Activated naive CD4-positive, alpha-beta T cell treated with anti-CD3 and anti-CD28 coated beads for 36 hours (primary cell): Measurements from ENCODE around the gene NXNL2. TPM values are rescaled to one million over a fixed set of nuclear protein-coding genes. Genes with fewer than 3 reads are reported as not detected.

ENCODE experiments used
- CTCF ChIA-PET: fragments of 350-600 bp; sonication (Branson Sonifier 250); formaldehyde crosslinking; loops from one replicate; lab custom pipeline; 2021; ENCODE audit warnings: antibody characterized with exemption; lab: Charles Lee
- DNase-seq: peaks from one replicate; pipeline ENCODE4 v3.0.0-alpha.2; 2020
- H3K27ac Mint-ChIP-seq: one replicate; pipeline ENCODE4 v1.8.0; 2021; ENCODE audit warnings: mild to moderate bottlenecking, mixed read lengths
- H3K27me3 Mint-ChIP-seq: one replicate; pipeline ENCODE4 v1.8.0; 2021; ENCODE audit warnings: low read depth, mixed read lengths
- H3K36me3 Mint-ChIP-seq: one replicate; pipeline ENCODE4 v1.8.0; 2021; ENCODE audit warnings: low read depth, mixed read lengths
- H3K4me1 Mint-ChIP-seq: one replicate; pipeline ENCODE4 v1.8.0; 2021; ENCODE audit warnings: low read depth, mixed read lengths
- H3K4me3 Mint-ChIP-seq: one replicate; pipeline ENCODE4 v1.8.0; 2021; ENCODE audit warnings: mild to moderate bottlenecking, moderate library complexity, mixed read lengths
- H3K9me3 Mint-ChIP-seq: one replicate; pipeline ENCODE4 v1.8.0; 2021; ENCODE audit warnings: mixed read lengths
- intact Hi-C: fragments of 100-400 bp; cut with micrococcal nuclease; formaldehyde crosslinking; loops from one replicate; pipeline ENCODE4 v1.15.1; 2023
- total RNA-seq, 2 experiments: library from RNA; stranded (reverse); gene quantifications; one replicate each; pipeline ENCODE4 v1.2.3, GENCODE V29; 2021

NXNL2 gene
- total RNA-seq, 2 experiments from 2014 or later: not detected

GRCh38 chr9:88514247-88514646, 20.7 kb upstream of the NXNL2 start:
- CTCF ChIA-PET: no interaction called here
- DNase-seq: no peak
- no peak overlapping the region for H3K27ac Mint-ChIP-seq
- intact Hi-C loops: no loop called here
- no peaks in the 10 kb centered on the region for H3K36me3 Mint-ChIP-seq
- H3K27me3 Mint-ChIP-seq: peaks cover 2% of the 10 kb centered on the region
- no peaks in the 10 kb centered on the region for H3K4me1 Mint-ChIP-seq
- H3K4me3 Mint-ChIP-seq: no peak overlapping the region
- no peaks in the 10 kb centered on the region for H3K9me3 Mint-ChIP-seq

GRCh38 chr9:88521308-88521707, 13.7 kb upstream of the NXNL2 start:
- H3K4me1 Mint-ChIP-seq: no peaks in the 10 kb centered on the region
- intact Hi-C loops: no loop called here
- no peak for DNase-seq
- no peak overlapping the region for H3K27ac Mint-ChIP-seq
- no peaks in the 10 kb centered on the region for H3K9me3 Mint-ChIP-seq
- peaks cover 10% of the 10 kb centered on the region for H3K27me3 Mint-ChIP-seq
- H3K4me3 Mint-ChIP-seq: no peak overlapping the region
- no peaks in the 10 kb centered on the region for H3K36me3 Mint-ChIP-seq
- CTCF ChIA-PET: no interaction called here

- no peak overlapping the region for H3K27ac Mint-ChIP-seq
- no peaks in the 10 kb centered on the region for H3K9me3 Mint-ChIP-seq
- H3K27me3 Mint-ChIP-seq: peaks cover 10% of the 10 kb centered on the region
- H3K4me1 Mint-ChIP-seq: no peaks in the 10 kb centered on the region
- H3K36me3 Mint-ChIP-seq: no peaks in the 10 kb centered on the region
- H3K4me3 Mint-ChIP-seq: no peak overlapping the region
- intact Hi-C loops: no loop called here
- CTCF ChIA-PET: no interaction called here
- no peak for DNase-seq
These were observed 12.6 kb upstream of the NXNL2 start for GRCh38 chr9:88522360-88522759.

- peaks cover 10% of the 10 kb centered on the region for H3K27me3 Mint-ChIP-seq
- no peaks in the 10 kb centered on the region for H3K9me3 Mint-ChIP-seq
- H3K4me1 Mint-ChIP-seq: no peaks in the 10 kb centered on the region
- CTCF ChIA-PET: no interaction called here
- H3K36me3 Mint-ChIP-seq: no peaks in the 10 kb centered on the region
- H3K4me3 Mint-ChIP-seq: no peak overlapping the region
- intact Hi-C loops: no loop called here
- no peak overlapping the region for H3K27ac Mint-ChIP-seq
- DNase-seq: no peak
These were observed 11.9 kb upstream of the NXNL2 start for GRCh38 chr9:88523056-88523455.

GRCh38 chr9:88524911-88525310, 10.1 kb upstream of the NXNL2 start:
- intact Hi-C loops: no loop called here
- DNase-seq: no peak
- H3K9me3 Mint-ChIP-seq: no peaks in the 10 kb centered on the region

GRCh38 chr9:88527618-88528017, 7.4 kb upstream of the NXNL2 start:
- CTCF ChIA-PET: no interaction called here
- H3K27ac Mint-ChIP-seq: no peak overlapping the region
- H3K36me3 Mint-ChIP-seq: no peaks in the 10 kb centered on the region
- intact Hi-C loops: no loop called here
- H3K27me3 Mint-ChIP-seq: peaks cover 9% of the 10 kb centered on the region
- no peaks in the 10 kb centered on the region for H3K9me3 Mint-ChIP-seq
- no peak for DNase-seq
- H3K4me1 Mint-ChIP-seq: peaks cover 4% of the 10 kb centered on the region
- no peak overlapping the region for H3K4me3 Mint-ChIP-seq

More at GRCh38 chr9:88524911-88525310, 10.1 kb upstream of the NXNL2 start:
- no peaks in the 10 kb centered on the region for H3K36me3 Mint-ChIP-seq
- no peaks in the 10 kb centered on the region for H3K4me1 Mint-ChIP-seq
- no peak overlapping the region for H3K27ac Mint-ChIP-seq
- H3K4me3 Mint-ChIP-seq: no peak overlapping the region
- peaks cover 6% of the 10 kb centered on the region for H3K27me3 Mint-ChIP-seq
- CTCF ChIA-PET: no interaction called here

GRCh38 chr9:88528080-88528790, 6.7 kb upstream of the NXNL2 start:
- H3K27me3 Mint-ChIP-seq: peaks cover 12% of the 10 kb centered on the region
- peaks cover 8% of the 10 kb centered on the region for H3K4me1 Mint-ChIP-seq
- DNase-seq: no peak
- intact Hi-C loops: no loop called here
- CTCF ChIA-PET: no interaction called here
- H3K4me3 Mint-ChIP-seq: no peak overlapping the region
- peaks cover 1% of the 10 kb centered on the region for H3K36me3 Mint-ChIP-seq
- no peaks in the 10 kb centered on the region for H3K9me3 Mint-ChIP-seq
- no peak overlapping the region for H3K27ac Mint-ChIP-seq

- Mint-ChIP-seq H3K4me3 (no peak overlapping the region), H3K36me3 (peaks cover 1% of the 10 kb centered on the region), H3K27me3 (peaks cover 21% of the 10 kb centered on the region), H3K27ac (no peak overlapping the region), H3K4me1 (peaks cover 15% of the 10 kb centered on the region), H3K9me3 (no peaks in the 10 kb centered on the region)
- CTCF ChIA-PET: no interaction called here
- intact Hi-C loops: no loop called here
- no peak for DNase-seq
These were observed 5.5 kb upstream of the NXNL2 start for GRCh38 chr9:88529496-88529895.

GRCh38 chr9:88530051-88530450, 4.9 kb upstream of the NXNL2 start:
- CTCF ChIA-PET: no interaction called here
- H3K4me3 Mint-ChIP-seq: no peak overlapping the region
- peaks cover 15% of the 10 kb centered on the region for H3K4me1 Mint-ChIP-seq
- DNase-seq: no peak
- peaks cover 21% of the 10 kb centered on the region for H3K27me3 Mint-ChIP-seq
- H3K9me3 Mint-ChIP-seq: no peaks in the 10 kb centered on the region
- H3K36me3 Mint-ChIP-seq: peaks cover 1% of the 10 kb centered on the region
- intact Hi-C loops: loop anchor here (10.0 kb wide), 1 partner anchor 215 kb away; no protein-coding TSS in a partner anchor
- no peak overlapping the region for H3K27ac Mint-ChIP-seq

GRCh38 chr9:88531920-88532698, 2.9 kb upstream of the NXNL2 start:
- Mint-ChIP-seq H3K4me1 (peaks cover 22% of the 10 kb centered on the region), H3K27me3 (peaks cover 20% of the 10 kb centered on the region), H3K4me3 (no peak overlapping the region), H3K9me3 (no peaks in the 10 kb centered on the region), H3K27ac (no peak overlapping the region), H3K36me3 (peaks cover 1% of the 10 kb centered on the region)
- intact Hi-C loops: loop anchor here (10.0 kb wide), 1 partner anchor 217 kb away; no protein-coding TSS in a partner anchor
- DNase-seq: peak; percentile 31
- CTCF ChIA-PET: no interaction called here

- CTCF ChIA-PET: no interaction called here
- H3K36me3 Mint-ChIP-seq: peaks cover 1% of the 10 kb centered on the region
- peak overlapping the region; percentile 42 for H3K4me3 Mint-ChIP-seq
- intact Hi-C loops: loop anchor here (2.0 to 10.0 kb wide), 2 partner anchors 145 to 219 kb away; partner anchors contain the start of gene SPIN1
- no peak overlapping the region for H3K27ac Mint-ChIP-seq
- H3K9me3 Mint-ChIP-seq: no peaks in the 10 kb centered on the region
- H3K27me3 Mint-ChIP-seq: peaks cover 29% of the 10 kb centered on the region
- H3K4me1 Mint-ChIP-seq: peaks cover 24% of the 10 kb centered on the region
- DNase-seq: no peak
These were observed 975 bp upstream of the NXNL2 start for GRCh38 chr9:88533951-88534455.

- intact Hi-C loops: loop anchor here (2.0 to 10.0 kb wide), 2 partner anchors 147 to 221 kb away; partner anchors contain the start of gene SPIN1
- H3K36me3 Mint-ChIP-seq: peaks cover 1% of the 10 kb centered on the region
- peak; percentile 12 for DNase-seq
- no peak overlapping the region for H3K27ac Mint-ChIP-seq
- peak overlapping the region; percentile 55 for H3K4me3 Mint-ChIP-seq
- H3K27me3 Mint-ChIP-seq: peaks cover 34% of the 10 kb centered on the region
- H3K4me1 Mint-ChIP-seq: peaks cover 24% of the 10 kb centered on the region
- CTCF ChIA-PET: no interaction called here
- H3K9me3 Mint-ChIP-seq: no peaks in the 10 kb centered on the region
These were observed 446 bp downstream of the NXNL2 start for GRCh38 chr9:88535226-88536022.
